Measurements from ENCODE around the gene LDHD.

DNA sequence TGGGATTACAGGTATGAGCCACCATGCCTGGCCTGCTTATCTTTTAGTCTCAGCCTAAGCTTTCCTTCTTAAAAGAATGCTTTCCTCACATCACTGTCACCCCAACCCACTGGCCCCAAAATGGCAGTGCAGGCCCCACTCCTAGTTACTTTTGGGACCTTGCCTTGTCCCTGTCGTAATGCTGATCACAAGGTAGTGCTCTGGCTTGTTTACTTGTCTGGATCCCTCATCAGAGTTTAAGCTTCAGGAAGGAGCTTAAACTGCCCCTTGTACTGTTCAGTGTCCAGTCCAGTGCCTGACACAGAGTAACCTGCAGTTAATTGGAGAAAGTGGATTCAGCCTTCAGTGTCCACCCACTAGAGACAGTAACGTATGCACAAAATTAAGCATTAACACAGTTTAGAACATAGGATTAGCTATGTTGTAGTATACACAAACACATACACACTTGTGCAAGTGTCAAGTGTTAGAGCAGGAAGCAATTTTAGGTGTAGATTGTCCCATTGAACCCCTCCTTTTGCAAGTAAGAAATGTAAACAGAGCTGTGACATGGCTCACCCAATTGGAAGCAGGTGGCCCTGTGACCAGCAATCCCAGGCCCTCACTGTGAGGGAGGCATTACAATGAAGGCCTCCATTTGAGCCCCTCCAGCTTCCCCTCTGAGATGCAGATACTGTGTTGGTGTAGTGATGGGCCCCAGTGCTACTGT, 44.2 kb downstream of the LDHD start:
- TF ChIP-seq, protein P1, sequence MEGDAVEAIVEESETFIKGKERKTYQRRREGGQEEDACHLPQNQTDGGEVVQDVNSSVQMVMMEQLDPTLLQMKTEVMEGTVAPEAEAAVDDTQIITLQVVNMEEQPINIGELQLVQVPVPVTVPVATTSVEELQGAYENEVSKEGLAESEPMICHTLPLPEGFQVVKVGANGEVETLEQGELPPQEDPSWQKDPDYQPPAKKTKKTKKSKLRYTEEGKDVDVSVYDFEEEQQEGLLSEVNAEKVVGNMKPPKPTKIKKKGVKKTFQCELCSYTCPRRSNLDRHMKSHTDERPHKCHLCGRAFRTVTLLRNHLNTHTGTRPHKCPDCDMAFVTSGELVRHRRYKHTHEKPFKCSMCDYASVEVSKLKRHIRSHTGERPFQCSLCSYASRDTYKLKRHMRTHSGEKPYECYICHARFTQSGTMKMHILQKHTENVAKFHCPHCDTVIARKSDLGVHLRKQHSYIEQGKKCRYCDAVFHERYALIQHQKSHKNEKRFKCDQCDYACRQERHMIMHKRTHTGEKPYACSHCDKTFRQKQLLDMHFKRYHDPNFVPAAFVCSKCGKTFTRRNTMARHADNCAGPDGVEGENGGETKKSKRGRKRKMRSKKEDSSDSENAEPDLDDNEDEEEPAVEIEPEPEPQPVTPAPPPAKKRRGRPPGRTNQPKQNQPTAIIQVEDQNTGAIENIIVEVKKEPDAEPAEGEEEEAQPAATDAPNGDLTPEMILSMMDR (IDR thresholded peaks at IDR 0.05; ENCODE audit: low read depth, low read length, poor library complexity, severe bottlenecking): no peak
- no peak for TF ChIP-seq EZH2phosphoT487 (IDR thresholded peaks at IDR 0.05; ENCODE audit: borderline replicate concordance, low read length)
